Parietal lobe (tissue), 1 donor: Measurements from ENCODE around the gene ARHGEF35. TPM values are rescaled to one million over a fixed set of nuclear protein-coding genes. Genes with fewer than 3 reads are reported as not detected.

Experiments
- total RNA-seq: library from RNA; depleted of rRNA; stranded (reverse); fragments of >200 nt; gene quantifications from one replicate; pipeline ENCODE4 v1.2.3, GENCODE V29; 2014

ARHGEF35 gene
- 1.6 TPM for total RNA-seq

DNA sequence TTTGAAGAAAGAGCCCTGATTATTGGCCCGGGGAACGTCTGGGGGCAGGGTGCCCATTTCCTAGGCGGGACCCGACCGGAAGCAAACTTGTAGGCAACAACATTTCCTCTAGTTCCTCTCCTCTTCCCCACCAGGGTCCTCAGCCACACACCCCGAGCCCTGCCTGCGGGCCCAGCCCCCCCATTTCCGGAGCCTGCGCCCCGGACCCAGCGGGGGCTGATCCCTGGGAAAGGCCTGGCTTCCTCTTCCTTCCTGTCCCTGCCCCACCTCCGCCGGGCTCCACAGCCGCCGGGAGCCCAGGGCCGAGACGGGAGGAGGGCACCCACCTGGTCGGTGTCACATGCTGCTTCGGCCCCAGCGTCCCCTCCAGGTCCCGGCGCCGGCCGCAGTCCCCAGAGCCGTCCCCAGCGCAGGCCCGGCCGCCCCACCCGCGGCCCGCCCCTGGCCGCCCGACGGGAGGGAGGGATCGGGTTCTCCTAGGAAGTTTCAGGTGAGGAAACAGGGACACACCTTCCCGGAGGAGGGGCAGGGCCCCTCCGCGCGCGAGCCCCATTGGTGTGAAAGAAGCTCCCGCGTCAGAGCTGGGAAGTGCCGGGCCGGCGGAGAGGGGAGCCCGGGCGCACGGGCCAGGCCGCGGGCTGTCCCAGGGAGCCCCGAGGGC lies at the start of gene ARHGEF35:
TSS of gene ARHGEF35 (minus strand) at position 622 of the 661 bp plus-strand sequence. CDS start 7,450 bp downstream, outside the sequence.

DNA sequence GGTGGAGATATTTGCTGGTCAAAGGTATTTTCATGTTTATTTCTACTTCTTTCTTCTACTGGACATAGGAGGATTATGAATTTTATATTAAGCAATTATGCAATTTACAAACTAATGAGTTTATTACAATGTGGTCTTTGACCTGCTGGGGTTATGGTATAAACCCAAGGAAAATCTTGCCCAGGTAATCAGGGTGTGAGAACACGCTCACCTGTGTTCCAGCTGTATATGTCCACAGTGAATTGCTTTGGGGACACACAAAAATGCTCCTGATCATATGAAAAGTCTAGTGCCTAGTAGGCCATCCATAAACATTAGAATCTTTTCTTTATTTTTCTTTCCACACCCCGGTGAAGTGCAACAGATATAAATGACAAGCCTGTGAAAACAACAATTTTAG lies 43.7 kb upstream of the ARHGEF35 start, which contains the start of gene OR2A42:
TSS of gene OR2A42 (minus strand) at position 241 of the 400 bp plus-strand sequence. CDS start 6,762 bp downstream, outside the sequence.

DNA sequence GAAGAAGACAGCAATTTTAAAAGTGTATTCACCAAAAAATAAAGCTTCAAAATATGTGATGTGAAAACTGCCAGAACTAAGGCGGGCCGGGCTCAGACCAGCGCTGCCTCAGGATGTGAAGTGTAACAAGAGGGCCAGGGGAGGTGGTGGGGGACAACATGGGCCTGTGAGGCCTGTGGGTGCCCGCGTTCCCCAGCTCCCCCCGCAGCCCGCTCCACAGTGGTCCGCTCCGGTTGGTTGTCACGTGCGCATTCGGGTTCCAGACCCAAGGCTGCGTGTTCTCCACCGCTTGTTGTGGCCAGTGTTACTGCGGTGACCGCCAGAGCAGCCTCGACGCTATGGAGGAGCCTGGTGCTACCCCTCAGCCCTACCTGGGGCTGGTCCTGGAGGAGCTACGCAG lies 12.5 kb downstream of the ARHGEF35 start, which contains the start of gene CTAGE4:
TSS of gene CTAGE4 (plus strand) at position 301 of the 400 bp plus-strand sequence. CDS start at position 339, 38 bp downstream.

Other genes with a start within 250 kb of the ARHGEF35 start
- not detected for gene OR2F1, start 241.0 kb downstream of the ARHGEF35 start, total RNA-seq
- gene OR6B1, start 195.5 kb downstream of the ARHGEF35 start, total RNA-seq = not detected
- not detected for gene OR2A5, start 146.9 kb downstream of the ARHGEF35 start, total RNA-seq
- gene OR2A25, start 126.0 kb downstream of the ARHGEF35 start, total RNA-seq = not detected
- gene OR2A12, start 109.6 kb downstream of the ARHGEF35 start, total RNA-seq = not detected
- not detected for gene OR2A2, start 86.2 kb downstream of the ARHGEF35 start, total RNA-seq
- not detected for gene OR2A14, start 72.7 kb downstream of the ARHGEF35 start, total RNA-seq
- 1.6 TPM for gene CTAGE4, start 12.4 kb downstream of the ARHGEF35 start, total RNA-seq
- under 0.01 TPM for gene OR2A42, start 43.8 kb upstream of the ARHGEF35 start, total RNA-seq
- 0.94 TPM for gene OR2A7, start 69.0 kb upstream of the ARHGEF35 start, total RNA-seq
- not detected for gene CTAGE8, start 73.5 kb upstream of the ARHGEF35 start, total RNA-seq
- gene OR2A1, start 116.6 kb upstream of the ARHGEF35 start, total RNA-seq = not detected
- gene ARHGEF5, start 159.6 kb upstream of the ARHGEF35 start, total RNA-seq = 1.3 TPM
- not detected for gene NOBOX, start 207.9 kb upstream of the ARHGEF35 start, total RNA-seq